Measurements from ENCODE around the gene NT5DC2.

The NT5DC2 gene

DNA sequence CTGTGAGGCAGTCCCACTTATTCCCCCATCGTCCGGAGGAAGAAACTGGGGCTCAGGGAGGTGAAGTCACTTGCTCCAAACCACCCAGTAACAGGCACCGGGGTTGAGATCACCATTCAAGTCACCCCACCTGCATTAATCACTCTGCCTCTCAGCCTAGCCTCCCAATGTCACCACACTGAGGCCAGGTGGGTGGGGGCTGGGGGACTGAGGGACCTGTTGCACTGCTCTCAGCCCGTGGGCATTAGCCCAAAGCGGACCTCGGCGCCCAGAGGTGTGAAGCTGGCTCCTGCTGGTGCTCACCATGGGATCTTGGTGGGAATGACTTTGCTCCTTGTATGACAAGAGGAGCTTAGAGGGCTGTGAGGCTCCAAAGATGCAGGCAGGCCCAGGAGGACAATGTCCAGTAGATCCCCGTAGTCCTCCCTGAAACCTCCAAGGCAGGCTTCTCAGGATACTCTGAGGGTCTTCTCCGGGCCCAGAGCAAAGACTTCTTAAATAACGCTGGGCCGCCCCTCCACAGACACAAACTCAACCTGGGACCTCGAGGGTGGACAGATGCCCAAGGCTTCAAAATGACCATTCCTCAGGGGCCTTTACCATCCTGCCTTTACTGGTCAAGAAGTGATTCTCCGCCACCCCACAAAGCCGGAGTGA is 1.7 kb downstream of the NT5DC2 start:
- no peak overlapping the region for H2AFZ ChIP-seq (ENCODE audit: low read depth, low read length)
- peak overlapping the region; percentile 83 for H3K4me2 ChIP-seq (ENCODE audit: low read length)
- peak overlapping the region; percentile 90 for H3K4me3 ChIP-seq (ENCODE audit: low read length)
- H3K36me3 ChIP-seq (replicated peaks; ENCODE audit: low read depth, low read length), result peaks cover 18% of the 10 kb centered on the region
- H3K9me3 ChIP-seq (ENCODE audit: insufficient read depth, low read length), result no peaks in the 10 kb centered on the region
- peak overlapping the region; percentile 86 for H3K9ac ChIP-seq (ENCODE audit: low read length)
- no peaks in the 10 kb centered on the region for H3K27me3 ChIP-seq (ENCODE audit: low read depth, low read length)
- H3K4me1 ChIP-seq (ENCODE audit: low read length), result peaks cover 21% of the 10 kb centered on the region
- no peak for TF ChIP-seq EZH2phosphoT487 (IDR thresholded peaks at IDR 0.05; ENCODE audit: low read depth)
- TF ChIP-seq, protein P1, sequence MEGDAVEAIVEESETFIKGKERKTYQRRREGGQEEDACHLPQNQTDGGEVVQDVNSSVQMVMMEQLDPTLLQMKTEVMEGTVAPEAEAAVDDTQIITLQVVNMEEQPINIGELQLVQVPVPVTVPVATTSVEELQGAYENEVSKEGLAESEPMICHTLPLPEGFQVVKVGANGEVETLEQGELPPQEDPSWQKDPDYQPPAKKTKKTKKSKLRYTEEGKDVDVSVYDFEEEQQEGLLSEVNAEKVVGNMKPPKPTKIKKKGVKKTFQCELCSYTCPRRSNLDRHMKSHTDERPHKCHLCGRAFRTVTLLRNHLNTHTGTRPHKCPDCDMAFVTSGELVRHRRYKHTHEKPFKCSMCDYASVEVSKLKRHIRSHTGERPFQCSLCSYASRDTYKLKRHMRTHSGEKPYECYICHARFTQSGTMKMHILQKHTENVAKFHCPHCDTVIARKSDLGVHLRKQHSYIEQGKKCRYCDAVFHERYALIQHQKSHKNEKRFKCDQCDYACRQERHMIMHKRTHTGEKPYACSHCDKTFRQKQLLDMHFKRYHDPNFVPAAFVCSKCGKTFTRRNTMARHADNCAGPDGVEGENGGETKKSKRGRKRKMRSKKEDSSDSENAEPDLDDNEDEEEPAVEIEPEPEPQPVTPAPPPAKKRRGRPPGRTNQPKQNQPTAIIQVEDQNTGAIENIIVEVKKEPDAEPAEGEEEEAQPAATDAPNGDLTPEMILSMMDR (IDR thresholded peaks at IDR 0.05; ENCODE audit: low read depth, low read length), result no peak
- H3K79me2 ChIP-seq (ENCODE audit: low read length), result peaks cover 40% of the 10 kb centered on the region
- H3K27ac ChIP-seq (ENCODE audit: low read length), result no peak overlapping the region
- peaks cover 23% of the 10 kb centered on the region for H4K20me1 ChIP-seq (ENCODE audit: insufficient read depth, low read length)

DNA sequence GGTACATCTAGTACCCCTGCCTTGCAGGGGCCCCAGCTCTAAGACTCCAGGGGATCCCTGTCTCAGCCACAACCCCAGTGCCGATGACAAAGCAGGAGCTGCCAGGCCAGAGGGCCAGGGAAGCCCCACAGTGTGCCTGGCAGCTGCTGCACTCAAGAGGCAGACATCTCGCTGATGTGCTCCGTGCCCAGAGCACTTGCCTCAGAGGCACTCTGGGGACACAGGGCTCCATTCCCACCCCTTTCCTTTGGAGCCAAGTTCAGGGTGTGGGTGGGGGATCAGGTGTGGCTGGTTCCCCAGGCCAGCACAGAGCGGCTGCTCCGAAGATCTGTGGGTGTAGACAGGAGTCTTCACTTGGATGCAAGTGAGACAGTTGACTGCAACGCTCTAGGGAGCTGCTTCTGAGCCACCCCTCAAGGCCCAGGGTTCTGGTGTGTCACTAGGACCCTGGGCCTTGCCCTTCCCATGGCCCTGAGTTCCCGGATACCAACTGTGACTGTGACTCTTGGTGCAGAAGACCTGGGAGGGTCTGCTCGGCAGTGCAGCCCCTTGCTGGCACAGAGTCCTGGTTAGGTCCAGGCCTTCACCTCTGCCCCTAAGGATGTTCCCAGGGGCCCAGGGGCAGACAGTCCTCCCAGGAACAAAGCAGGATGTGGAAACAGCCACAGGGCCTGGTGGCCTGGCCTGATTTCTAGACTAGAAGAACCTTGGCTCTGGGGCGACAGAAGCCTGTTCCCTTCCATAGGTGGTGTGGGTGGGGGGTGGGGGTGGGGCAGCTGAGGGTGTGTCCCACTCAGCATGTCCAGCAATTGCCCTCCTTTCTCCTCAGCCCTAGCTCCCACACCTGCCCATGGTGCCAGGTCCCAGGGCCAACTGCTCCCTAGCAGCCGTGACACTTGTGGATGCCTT is 2.5 kb downstream of the NT5DC2 start:
- no peaks in the 10 kb centered on the region for H3K27me3 ChIP-seq (ENCODE audit: low read depth, low read length)
- H3K4me1 ChIP-seq (ENCODE audit: low read length), result peaks cover 21% of the 10 kb centered on the region
- H3K4me3 ChIP-seq (ENCODE audit: low read length), result no peak overlapping the region
- H3K36me3 ChIP-seq (replicated peaks; ENCODE audit: low read depth, low read length), result peaks cover 20% of the 10 kb centered on the region
- H3K4me2 ChIP-seq (ENCODE audit: low read length), result no peak overlapping the region
- H3K79me2 ChIP-seq (ENCODE audit: low read length), result peaks cover 35% of the 10 kb centered on the region
- H3K9me3 ChIP-seq (ENCODE audit: insufficient read depth, low read length), result no peaks in the 10 kb centered on the region
- H2AFZ ChIP-seq (ENCODE audit: low read depth, low read length), result no peak overlapping the region
- no peak overlapping the region for H3K9ac ChIP-seq (ENCODE audit: low read length)
- peaks cover 23% of the 10 kb centered on the region for H4K20me1 ChIP-seq (ENCODE audit: insufficient read depth, low read length)
- H3K27ac ChIP-seq (ENCODE audit: low read length), result no peak overlapping the region
- TF ChIP-seq, protein P1 (IDR thresholded peaks at IDR 0.05; ENCODE audit: low read depth, low read length), result no peak
- no peak for TF ChIP-seq EZH2phosphoT487 (IDR thresholded peaks at IDR 0.05; ENCODE audit: low read depth)

DNA sequence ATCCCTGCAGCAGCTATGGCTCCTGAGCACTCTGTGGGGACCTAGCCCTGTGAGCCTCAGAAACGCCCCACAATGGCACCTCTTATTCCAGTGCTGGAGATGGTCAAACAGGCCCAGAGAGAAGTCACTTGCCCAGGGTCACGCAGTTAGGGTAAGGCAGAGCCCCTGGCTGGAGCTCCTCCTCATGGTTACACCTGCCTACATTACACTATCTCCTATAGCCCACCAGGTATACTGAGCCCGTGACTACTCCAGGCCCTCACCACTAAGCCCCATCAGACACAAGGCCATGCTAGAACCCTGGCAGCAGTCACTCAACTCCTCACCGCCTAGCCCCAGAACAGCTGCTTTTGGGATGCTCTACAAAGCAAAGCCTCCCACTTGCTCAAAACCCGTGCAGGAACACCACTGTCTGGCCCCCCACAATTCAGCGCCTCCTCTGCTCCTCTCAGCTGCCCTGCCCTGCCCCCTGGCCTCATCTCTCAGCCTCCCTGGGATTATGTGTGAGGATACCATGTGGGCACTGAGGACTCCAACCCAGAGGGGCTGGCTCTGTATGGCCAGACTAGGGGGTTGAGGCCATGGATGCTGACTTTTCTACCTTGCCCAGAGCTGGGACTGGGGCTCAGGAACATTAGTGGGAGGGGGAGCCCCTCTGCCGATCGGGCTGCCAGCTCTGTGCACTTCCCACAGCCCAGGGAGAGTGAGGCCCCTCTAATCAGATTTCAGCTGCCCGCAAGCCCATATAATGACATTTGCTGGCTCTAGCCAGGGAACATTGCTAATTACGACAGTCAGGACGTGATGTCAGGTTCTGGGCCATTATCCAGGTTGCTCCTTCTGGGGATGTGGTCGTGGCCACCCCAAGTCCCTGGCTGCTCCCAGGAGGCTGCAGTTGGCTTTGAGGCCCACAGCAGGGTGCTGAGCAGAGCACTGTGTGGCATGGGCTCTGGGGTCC is 4.0 kb downstream of the NT5DC2 start:
- Histone ChIP-seq H3K27ac (ENCODE audit: low read length) (no peak overlapping the region), H3K36me3 (replicated peaks; ENCODE audit: low read depth, low read length) (peaks cover 26% of the 10 kb centered on the region), H3K27me3 (ENCODE audit: low read depth, low read length) (no peaks in the 10 kb centered on the region), H3K4me2 (ENCODE audit: low read length) (no peak overlapping the region), H3K9ac (ENCODE audit: low read length) (no peak overlapping the region), H3K4me1 (ENCODE audit: low read length) (peaks cover 15% of the 10 kb centered on the region), H3K79me2 (ENCODE audit: low read length) (peaks cover 35% of the 10 kb centered on the region), H3K9me3 (ENCODE audit: insufficient read depth, low read length) (no peaks in the 10 kb centered on the region), H2AFZ (ENCODE audit: low read depth, low read length) (no peak overlapping the region), H3K4me3 (ENCODE audit: low read length) (no peak overlapping the region), H4K20me1 (ENCODE audit: insufficient read depth, low read length) (peaks cover 23% of the 10 kb centered on the region)
- TF ChIP-seq EZH2phosphoT487 (IDR thresholded peaks at IDR 0.05; ENCODE audit: low read depth), result no peak

DNA sequence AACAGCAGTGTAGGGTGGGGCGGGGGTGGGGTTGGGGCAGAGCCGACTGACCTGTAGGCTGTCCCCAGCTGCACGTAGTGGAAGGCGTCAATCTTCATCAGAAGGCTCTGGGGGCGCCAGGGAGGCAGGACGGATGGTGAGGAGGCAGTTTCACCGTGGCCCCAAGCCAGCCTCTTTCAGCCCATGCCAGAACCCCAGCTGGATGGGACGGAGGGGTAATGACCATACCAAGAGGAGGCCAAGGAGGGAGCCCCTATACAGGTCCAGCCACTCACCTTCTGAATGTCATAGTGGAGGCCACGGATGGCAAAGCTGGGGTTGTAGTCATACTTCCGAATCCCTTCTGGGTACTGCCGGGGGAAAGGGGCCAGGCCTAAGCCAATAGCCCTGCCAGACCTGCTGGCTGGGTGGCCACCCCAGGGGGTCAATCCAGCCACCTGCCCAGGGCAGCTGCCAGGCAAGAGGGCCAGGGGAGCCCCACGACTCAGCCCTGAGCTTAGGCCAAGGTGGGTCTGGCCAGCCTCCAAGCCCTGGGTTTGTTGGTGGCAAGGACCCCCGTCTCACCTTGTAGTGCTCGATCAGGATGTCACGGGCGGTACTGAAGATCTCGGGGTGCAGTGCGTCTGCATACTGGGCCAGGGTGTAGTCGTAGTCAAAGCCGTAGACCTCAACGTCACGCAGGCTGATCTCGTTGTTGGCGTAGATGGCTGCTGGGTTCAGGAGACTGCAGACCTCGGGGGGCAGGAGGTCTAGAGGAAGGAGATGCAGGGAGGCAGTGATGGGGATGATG is 4.9 kb downstream of the NT5DC2 start:
- no peak overlapping the region for H2AFZ ChIP-seq (ENCODE audit: low read depth, low read length)
- H3K4me1 ChIP-seq (ENCODE audit: low read length), result peaks cover 8% of the 10 kb centered on the region
- H3K27ac ChIP-seq (ENCODE audit: low read length), result no peak overlapping the region
- H3K9me3 ChIP-seq (ENCODE audit: insufficient read depth, low read length), result no peaks in the 10 kb centered on the region
- H3K4me3 ChIP-seq (ENCODE audit: low read length), result no peak overlapping the region
- H3K4me2 ChIP-seq (ENCODE audit: low read length), result no peak overlapping the region
- TF ChIP-seq, protein P1 (IDR thresholded peaks at IDR 0.05; ENCODE audit: low read depth, low read length), result no peak
- TF ChIP-seq EZH2phosphoT487 (IDR thresholded peaks at IDR 0.05; ENCODE audit: low read depth), result no peak
- peaks cover 23% of the 10 kb centered on the region for H4K20me1 ChIP-seq (ENCODE audit: insufficient read depth, low read length)
- H3K9ac ChIP-seq (ENCODE audit: low read length), result no peak overlapping the region
- H3K79me2 ChIP-seq (ENCODE audit: low read length), result peaks cover 35% of the 10 kb centered on the region
- no peaks in the 10 kb centered on the region for H3K27me3 ChIP-seq (ENCODE audit: low read depth, low read length)
- H3K36me3 ChIP-seq (replicated peaks; ENCODE audit: low read depth, low read length), result peaks cover 31% of the 10 kb centered on the region

Data from OCI-LY3 (cell line).